Right forelimb (tissue), 1 donor: ENCODE data around the gene DTHD1.

Experiments used
- DNase-seq: peaks from one replicate; pipeline ENCODE4 v3.0.0-alpha.2; 2018

DTHD1 gene

GRCh38 chr4:36281384-36282106 lies at the start of gene DTHD1:
TSS of gene DTHD1 (plus strand) at chr4:36281616. CDS start at chr4:36281759, 143 bp downstream.
- DNase-seq = no peak

- no peak for DNase-seq
Observed at GRCh38 chr4:36233567-36234266, 47.7 kb upstream of the DTHD1 start.

- no peak for DNase-seq
Observed at GRCh38 chr4:36235306-36235705, 46.1 kb upstream of the DTHD1 start.

- DNase-seq = no peak
Observed at GRCh38 chr4:36236159-36236558, 45.3 kb upstream of the DTHD1 start.

GRCh38 chr4:36237366-36238313 lies 43.8 kb upstream of the DTHD1 start:
- no peak for DNase-seq

GRCh38 chr4:36241771-36242170 lies 39.6 kb upstream of the DTHD1 start:
- no peak for DNase-seq

- DNase-seq = no peak
Observed at GRCh38 chr4:36242629-36243354, 38.6 kb upstream of the DTHD1 start.

GRCh38 chr4:36243355-36244256 lies 37.8 kb upstream of the DTHD1 start:
- peak; percentile 67 for DNase-seq

GRCh38 chr4:36244257-36245082 lies 36.9 kb upstream of the DTHD1 start, which contains the start of gene ARAP2:
TSS of gene ARAP2 (minus strand) at chr4:36244514. CDS start at chr4:36229486, 15,028 bp downstream.
- peak; percentile 56 for DNase-seq

GRCh38 chr4:36249610-36250009 lies 31.8 kb upstream of the DTHD1 start:
- no peak for DNase-seq

- no peak for DNase-seq
Observed at GRCh38 chr4:36251983-36252382, 29.4 kb upstream of the DTHD1 start.

GRCh38 chr4:36254371-36254770 lies 27.0 kb upstream of the DTHD1 start:
- no peak for DNase-seq

- DNase-seq = no peak
Observed at GRCh38 chr4:36255577-36255976, 25.8 kb upstream of the DTHD1 start.

GRCh38 chr4:36256398-36256891 lies 25.0 kb upstream of the DTHD1 start:
- DNase-seq = peak; percentile 46

GRCh38 chr4:36260731-36261130 lies 20.7 kb upstream of the DTHD1 start:
- no peak for DNase-seq

GRCh38 chr4:36264207-36264826 lies 17.1 kb upstream of the DTHD1 start:
- no peak for DNase-seq

- DNase-seq = no peak
Observed at GRCh38 chr4:36267486-36268268, 13.7 kb upstream of the DTHD1 start.

GRCh38 chr4:36269101-36269500 lies 12.3 kb upstream of the DTHD1 start:
- no peak for DNase-seq
